B cell (primary cell): ENCODE results near the gene HACD2. TPM values are rescaled to one million over a fixed set of nuclear protein-coding genes. Genes with fewer than 3 reads are reported as not detected.

Experiments
- ATAC-seq: fragments of 200-7000 bp; cut with Tn5 transposase; one replicate; pipeline ENCODE4 v1.10.0; 2021; ENCODE audit warnings: low read depth, mild to moderate bottlenecking, moderate number of reproducible peaks, moderate library complexity
- CTCF ChIA-PET: fragments of 350-600 bp; sonication (Branson Sonifier 250); formaldehyde crosslinking; loops from one replicate; lab custom pipeline; 2021; ENCODE audit warnings: antibody characterized with exemption, inconsistent platforms; lab: Charles Lee
- POLR2A ChIA-PET: fragments of 350-600 bp; sonication (Branson Sonifier 250); formaldehyde crosslinking; loops from one replicate; lab custom pipeline; 2021; ENCODE audit warnings: antibody characterized with exemption; lab: Charles Lee
- DNase-seq: peaks from one replicate; pipeline ENCODE4 v3.0.0; 2013
- H2AFZ ChIP-seq: 2 replicates; pipeline ENCODE4 v1.6.1; 2012; ENCODE audit warnings: mild to moderate bottlenecking, low read depth, low read length; ENCODE audit not compliant: insufficient read depth, poor library complexity, severe bottlenecking
- H3K27ac ChIP-seq, 2 donors: 1 replicate in 1 of 2; 2 replicates in 1 of 2; pipeline ENCODE4 v1.5.1; 2012 to 2013; ENCODE audit warnings: low read length in 2 of 2, mild to moderate bottlenecking in 2 of 2, moderate library complexity in 1 of 2
- H3K27me3 ChIP-seq, 4 experiments: fragments of 200-600 bp in 1 of 4; sonication (generic) in 1 of 4; replicated peaks in 1 of 4; 1 replicate in 2 of 4; 2 replicates in 2 of 4; pipeline versions ENCODE4 v1.6.1 to v1.7.0; 2013 to 2016; ENCODE audit warnings: low read length in 3 of 4, mild to moderate bottlenecking in 2 of 4, mixed read lengths in 1 of 4, moderate library complexity in 1 of 4; ENCODE audit not compliant: insufficient read depth in 4 of 4, control insufficient read depth in 3 of 4; ENCODE audit errors: control extremely low read depth in 1 of 4
- H3K36me3 ChIP-seq, 2 experiments: replicated peaks in 1 of 2; 1 replicate in 1 of 2; 2 replicates in 1 of 2; pipeline versions ENCODE4 v1.6.1 to v1.7.1; 2013; ENCODE audit warnings: low read length in 1 of 2; ENCODE audit not compliant: insufficient read depth in 2 of 2, control insufficient read depth in 1 of 2; ENCODE audit errors: control extremely low read depth in 1 of 2, extremely low read depth in 1 of 2
- H3K4me1 ChIP-seq, 2 donors: fragments of 200-600 bp in 1 of 2; sonication (generic) in 1 of 2; 1 replicate in 1 of 2; 2 replicates in 1 of 2; pipeline versions ENCODE4 v1.5.1 to v1.6.1; 2013 to 2017; ENCODE audit warnings: low read length in 2 of 2; ENCODE audit not compliant: control insufficient read depth in 2 of 2, insufficient read depth in 2 of 2
- H3K4me2 ChIP-seq: replicated peaks from 2 replicates; pipeline ENCODE3; 2012; ENCODE audit warnings: mild to moderate bottlenecking, low read depth, low read length; ENCODE audit not compliant: poor library complexity, severe bottlenecking
- H3K4me3 ChIP-seq, 5 experiments: fragments of 200-600 bp in 1 of 5; sonication (generic) in 1 of 5; 1 replicate in 3 of 5; 2 replicates in 2 of 5; pipeline versions ENCODE4 v1.5.1 to v1.7.0; 2011 to 2016; ENCODE audit warnings: low read length in 4 of 5, mild to moderate bottlenecking in 4 of 5, low read depth in 2 of 5, control low read depth in 1 of 5, moderate library complexity in 1 of 5; ENCODE audit not compliant: insufficient read depth in 1 of 5; ENCODE audit errors: control extremely low read depth in 1 of 5, extremely low read depth in 1 of 5
- H3K79me2 ChIP-seq: fragments of 200-600 bp; sonication (generic); one replicate; pipeline ENCODE4 v1.6.0; 2016; ENCODE audit warnings: low read length; ENCODE audit not compliant: control insufficient read depth, insufficient read depth
- H3K9ac ChIP-seq: fragments of 200-600 bp; sonication (generic); 2 replicates; pipeline ENCODE4 v1.6.1; 2017; ENCODE audit warnings: mild to moderate bottlenecking, low read length, moderate library complexity
- H3K9me3 ChIP-seq, 3 donors: one replicate each; pipeline versions ENCODE4 v1.6.1 to v1.7.1; 2013; ENCODE audit warnings: low read length in 2 of 3; ENCODE audit not compliant: control insufficient read depth in 2 of 3, insufficient read depth in 1 of 3; ENCODE audit errors: control extremely low read depth in 1 of 3
- H4K20me1 ChIP-seq: 2 replicates; pipeline ENCODE4 v1.6.0; 2012; ENCODE audit warnings: mild to moderate bottlenecking, low read length; ENCODE audit not compliant: insufficient read depth, control insufficient read depth, poor library complexity, severe bottlenecking
- H3K27ac Mint-ChIP-seq: one replicate; pipeline ENCODE4 v1.8.0; 2021; ENCODE audit warnings: mixed read lengths
- H3K27me3 Mint-ChIP-seq: one replicate; pipeline ENCODE4 v1.8.0; 2021; ENCODE audit warnings: mixed read lengths
- H3K4me1 Mint-ChIP-seq: one replicate; pipeline ENCODE4 v1.8.0; 2021; ENCODE audit warnings: mixed read lengths
- H3K4me3 Mint-ChIP-seq: one replicate; pipeline ENCODE4 v1.8.0; 2021; ENCODE audit warnings: mixed read lengths
- H3K9me3 Mint-ChIP-seq: one replicate; pipeline ENCODE4 v1.8.0; 2022; ENCODE audit warnings: mixed read lengths; ENCODE audit not compliant: insufficient read depth
- EZH2 ChIP-seq: IDR thresholded peaks from 2 replicates; pipeline ENCODE4 v1.6.1; 2012; ENCODE audit warnings: borderline replicate concordance, low read depth, mild to moderate bottlenecking, moderate library complexity, low read length; ENCODE audit not compliant: insufficient read depth, poor library complexity, severe bottlenecking
- WGBS: methylation state at CpG from one replicate; pipeline ENCODE4 v1.1.5; 2013; ENCODE audit warnings: missing lambda C conversion rate; ENCODE audit not compliant: insufficient coverage; 5-methylcytosine and 5-hydroxymethylcytosine counted together
- intact Hi-C: fragments of 100-400 bp; cut with micrococcal nuclease; formaldehyde crosslinking; loops from one replicate; pipeline ENCODE4 v1.10.0; 2022
- polyA plus RNA-seq: library from polyadenylated mRNA; depleted of rRNA; stranded (reverse); fragments of >200 nt; gene quantifications from 2 replicates; pipeline ENCODE4 v1.2.3, GENCODE V29; 2012
- total RNA-seq, 2 donors: library from RNA; stranded (reverse); fragments of 120-200 nt in 1 of 2; gene quantifications; 1 replicate in 1 of 2; 2 replicates in 1 of 2; pipeline versions ENCODE4 v1.2.3 to v1.2.4, GENCODE V29; 2013 to 2022
- TF ChIP-seq, protein P1 (sequence below): fragments of 200-600 bp; IDR thresholded peaks from one replicate; pipeline ENCODE4 v1.8.0; 2022; ENCODE audit warnings: antibody characterized with exemption, mild to moderate bottlenecking

The HACD2 gene
- total and polyA plus RNA-seq, 2 donors (not counting 1 experiment from before 2014, with no cell fraction given) = 14.5 to 30.7 TPM

DNA sequence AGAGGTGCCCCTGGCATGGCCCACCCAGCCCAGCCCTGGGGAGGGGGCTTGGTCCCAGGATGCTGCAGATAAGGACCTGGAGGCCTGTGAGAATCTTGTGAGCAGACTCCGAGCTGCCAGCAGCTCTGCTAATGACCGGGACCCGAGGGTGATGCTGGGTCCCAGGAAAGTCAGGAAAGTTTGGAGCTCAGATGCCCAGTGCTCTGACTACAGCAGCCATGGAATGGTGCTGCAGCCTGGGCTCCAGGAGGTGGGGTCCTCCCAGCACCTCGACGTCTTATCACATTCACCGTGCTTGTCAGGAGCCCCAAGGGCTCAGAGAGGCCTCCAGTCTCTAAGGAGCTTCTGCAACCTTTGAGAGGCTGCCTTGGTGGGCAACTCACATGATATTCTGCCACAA, 101.7 kb downstream of the HACD2 start:
- ATAC-seq (no peak), DNase-seq (no peak)
- H3K27me3 Mint-ChIP-seq = peaks cover 3% of the 10 kb centered on the region
- TF ChIP-seq EZH2 = no peak
- TF ChIP-seq, protein P1, sequence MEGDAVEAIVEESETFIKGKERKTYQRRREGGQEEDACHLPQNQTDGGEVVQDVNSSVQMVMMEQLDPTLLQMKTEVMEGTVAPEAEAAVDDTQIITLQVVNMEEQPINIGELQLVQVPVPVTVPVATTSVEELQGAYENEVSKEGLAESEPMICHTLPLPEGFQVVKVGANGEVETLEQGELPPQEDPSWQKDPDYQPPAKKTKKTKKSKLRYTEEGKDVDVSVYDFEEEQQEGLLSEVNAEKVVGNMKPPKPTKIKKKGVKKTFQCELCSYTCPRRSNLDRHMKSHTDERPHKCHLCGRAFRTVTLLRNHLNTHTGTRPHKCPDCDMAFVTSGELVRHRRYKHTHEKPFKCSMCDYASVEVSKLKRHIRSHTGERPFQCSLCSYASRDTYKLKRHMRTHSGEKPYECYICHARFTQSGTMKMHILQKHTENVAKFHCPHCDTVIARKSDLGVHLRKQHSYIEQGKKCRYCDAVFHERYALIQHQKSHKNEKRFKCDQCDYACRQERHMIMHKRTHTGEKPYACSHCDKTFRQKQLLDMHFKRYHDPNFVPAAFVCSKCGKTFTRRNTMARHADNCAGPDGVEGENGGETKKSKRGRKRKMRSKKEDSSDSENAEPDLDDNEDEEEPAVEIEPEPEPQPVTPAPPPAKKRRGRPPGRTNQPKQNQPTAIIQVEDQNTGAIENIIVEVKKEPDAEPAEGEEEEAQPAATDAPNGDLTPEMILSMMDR = no peak
- Histone ChIP-seq H3K36me3 (no peaks in the 10 kb centered on the region), H3K9me3 (no peaks in the 10 kb centered on the region), H3K9ac (no peak overlapping the region), H4K20me1 (no peaks in the 10 kb centered on the region), H3K4me2 (no peak overlapping the region), H3K27ac (no peak overlapping the region), H3K79me2 (no peaks in the 10 kb centered on the region), H3K4me3 (no peak overlapping the region), H2AFZ (no peak overlapping the region), H3K27me3 (peaks cover 0 to 2% (median 0%) of the 10 kb centered on the region in 4 experiments), H3K4me1 (peaks cover 0 to 5% of the 10 kb centered on the region in 2 donors)
- no peaks in the 10 kb centered on the region for H3K9me3 Mint-ChIP-seq
- WGBS = 94% methylated on average over 6 of the region's 6 CpGs
- intact Hi-C loops = no loop called here
- H3K4me3 Mint-ChIP-seq = no peak overlapping the region
- POLR2A ChIA-PET = no interaction called here
- no peak overlapping the region for H3K27ac Mint-ChIP-seq
- CTCF ChIA-PET = interaction anchor here (0.6 kb wide), 1 partner anchor 1426 kb away, joined by 4 read pairs; no protein-coding TSS in a partner anchor
- H3K4me1 Mint-ChIP-seq = peaks cover 2% of the 10 kb centered on the region

DNA sequence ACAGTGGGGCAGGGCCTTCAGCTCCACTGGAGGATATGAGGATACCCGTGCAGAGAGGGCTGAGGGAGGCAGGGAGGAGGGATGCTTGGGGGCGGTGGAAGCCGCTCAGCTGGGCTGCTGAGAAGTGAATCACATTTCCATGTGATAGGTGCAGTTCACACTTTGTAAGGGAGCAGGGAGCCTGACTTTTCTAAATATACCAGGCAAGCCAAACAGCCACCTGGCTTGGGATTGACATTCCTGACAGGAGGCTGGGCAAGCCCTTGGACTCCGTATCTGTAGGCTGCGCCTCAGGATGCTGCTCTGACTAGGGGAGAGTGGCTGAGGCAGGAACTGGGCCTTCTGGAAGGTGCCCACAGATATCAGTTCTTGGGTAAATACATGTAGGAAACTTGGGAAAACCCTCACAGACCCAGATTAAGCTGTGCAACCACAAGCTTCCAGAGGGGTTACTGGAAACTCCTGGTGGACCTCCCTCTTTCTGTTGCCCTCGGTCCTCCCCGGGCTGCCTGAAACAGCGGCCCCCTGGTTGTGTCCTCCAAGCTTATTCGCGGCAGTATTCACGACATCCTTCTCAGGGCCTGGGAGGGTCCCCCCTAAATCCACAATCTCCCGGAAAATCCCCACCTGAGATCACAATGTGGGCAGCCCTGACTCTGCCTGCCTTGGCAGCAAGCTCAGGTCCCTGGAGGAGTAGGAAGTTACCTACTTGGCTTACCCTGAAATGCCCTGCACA, 103.0 kb downstream of the HACD2 start:
- peaks cover 0 to 5% of the 10 kb centered on the region in 2 donors for H3K4me1 ChIP-seq
- H3K4me3 ChIP-seq = no peak overlapping the region
- Mint-ChIP-seq H3K27ac (no peak overlapping the region), H3K9me3 (no peaks in the 10 kb centered on the region), H3K27me3 (peaks cover 12% of the 10 kb centered on the region), H3K4me3 (no peak overlapping the region), H3K4me1 (peaks cover 2% of the 10 kb centered on the region)
- H3K27me3 ChIP-seq = peaks cover 0 to 2% (median 0%) of the 10 kb centered on the region in 4 experiments
- no peak for TF ChIP-seq EZH2
- H3K4me2 ChIP-seq = no peak overlapping the region
- intact Hi-C loops = no loop called here
- H3K79me2 ChIP-seq = no peaks in the 10 kb centered on the region
- ATAC-seq (no peak), DNase-seq (no peak)
- H3K9me3 ChIP-seq = no peaks in the 10 kb centered on the region
- POLR2A ChIA-PET = no interaction called here
- CTCF ChIA-PET = no interaction called here
- H3K36me3 ChIP-seq = no peaks in the 10 kb centered on the region
- no peak overlapping the region for H2AFZ ChIP-seq
- no peak overlapping the region for H3K27ac ChIP-seq
- no peak overlapping the region for H3K9ac ChIP-seq
- no peaks in the 10 kb centered on the region for H4K20me1 ChIP-seq
- 94% methylated on average over 12 of the region's 12 CpGs for WGBS
